K562 (cell line): ENCODE measurements around the gene PPP1R14D. TPM values are rescaled to one million over a fixed set of nuclear protein-coding genes. Genes with fewer than 3 reads are reported as not detected.

Experiments used
- ATAC-seq: fragments of 200-7000 bp; cut with Tn5 transposase; 3 replicates; pipeline ENCODE4 v1.9.1; 2020; ENCODE audit warnings: moderate library complexity
- BruUV-seq: library from RNA; stranded (reverse); fragments of 400-500 nt; replicated peaks from 2 replicates; lab custom pipeline; 2021; lab: Mats Ljungman, UMichigan
- CTCF ChIA-PET: fragments of 300-600 bp; formaldehyde crosslinking; extraction: SDS; loops from one replicate; lab custom pipeline; 2021; ENCODE audit warnings: low intra/inter-chr PET ratio; lab: Yijun Ruan, JAX
- POLR2A ChIA-PET: fragments of 300-600, 350-650 bp; sonication (Branson Sonifier 250); formaldehyde crosslinking; extraction: SDS; loops from one replicate; lab custom pipeline; 2021; ENCODE audit warnings: antibody characterized with exemption, inconsistent platforms; lab: Yijun Ruan, JAX
- DNase-seq, 4 experiments: peaks; one replicate each; pipeline versions ENCODE4 v3.0.0 to v3.0.0-alpha.2; 2011 to 2018; ENCODE audit warnings: low spot score in 3 of 4, mixed read lengths in 3 of 4; ENCODE audit errors: extremely low read depth in 1 of 4
- FAIRE-seq: peaks from 2 replicates; lab custom pipeline; 2011; peaks lifted over from hg19 to GRCh38; lab: Jason Lieb, UNC
- H2AFZ ChIP-seq: 2 replicates; pipeline ENCODE4 v1.6.0; 2011; ENCODE audit warnings: low read depth, low read length, control low read depth, inconsistent platforms
- H3K27ac ChIP-seq: fragments of 200-600 bp; 3 replicates; pipeline ENCODE4 v1.8.0; 2011; ENCODE audit warnings: low read depth, mild to moderate bottlenecking, control low read depth, inconsistent platforms, low read length, moderate library complexity, mixed read lengths; ENCODE audit errors: extremely low read depth
- H3K27me3 ChIP-seq, 2 experiments: fragments of 300-600 bp in 1 of 2; 2 replicates in 1 of 2; 3 replicates in 1 of 2; pipeline versions ENCODE4 v1.6.0 to v1.8.0; 2011; ENCODE audit warnings: inconsistent platforms in 2 of 2, low read length in 2 of 2, mild to moderate bottlenecking in 1 of 2, mixed read lengths in 1 of 2, moderate library complexity in 1 of 2; ENCODE audit not compliant: control insufficient read depth in 2 of 2, insufficient read depth in 2 of 2
- H3K36me3 ChIP-seq: fragments of 300-600 bp; 3 replicates; pipeline ENCODE4 v1.8.0; 2011; ENCODE audit warnings: mild to moderate bottlenecking, low read length, inconsistent platforms; ENCODE audit not compliant: control insufficient read depth, insufficient read depth
- H3K4me1 ChIP-seq, 2 experiments: fragments of 200-600 bp in 1 of 2; replicated peaks in 1 of 2; 2 replicates in 1 of 2; 3 replicates in 1 of 2; pipeline versions ENCODE4 v1.5.1 to v1.8.0; 2011; ENCODE audit warnings: inconsistent platforms in 2 of 2, low read length in 2 of 2, mild to moderate bottlenecking in 1 of 2, mixed read lengths in 1 of 2, moderate library complexity in 1 of 2; ENCODE audit not compliant: control insufficient read depth in 2 of 2, insufficient read depth in 2 of 2
- H3K4me2 ChIP-seq: 2 replicates; pipeline ENCODE4 v1.6.1; 2011; ENCODE audit warnings: low read length, control low read depth, inconsistent platforms, mixed read lengths; ENCODE audit not compliant: insufficient read depth
- H3K4me3 ChIP-seq: fragments of 200-600 bp; sonication (generic), shearing (Covaris generic); 2 replicates; pipeline ENCODE4 v1.5.1; 2016; ENCODE audit warnings: control low read depth, inconsistent platforms
- H3K79me2 ChIP-seq: fragments of 200-600 bp; 3 replicates; pipeline ENCODE4 v1.8.0; 2011; ENCODE audit warnings: low read length, inconsistent platforms; ENCODE audit not compliant: control insufficient read depth, insufficient read depth
- H3K9ac ChIP-seq, 2 experiments: 2 replicates each; pipeline versions ENCODE4 v1.6.0 to v1.6.1; 2011; ENCODE audit warnings: low read depth in 2 of 2, low read length in 2 of 2, control low read depth in 1 of 2, inconsistent platforms in 1 of 2, mild to moderate bottlenecking in 1 of 2, mixed read lengths in 1 of 2; ENCODE audit not compliant: insufficient read depth in 1 of 2
- H3K9me1 ChIP-seq: one replicate; pipeline ENCODE4 v1.6.0; 2011; ENCODE audit warnings: inconsistent platforms, mild to moderate bottlenecking, low read length, moderate library complexity; ENCODE audit not compliant: control insufficient read depth, insufficient read depth
- H3K9me3 ChIP-seq: replicated peaks from 2 replicates; pipeline ENCODE4 v1.5.1; 2011; ENCODE audit warnings: low read depth, low read length, inconsistent platforms; ENCODE audit not compliant: control insufficient read depth, insufficient read depth
- H4K20me1 ChIP-seq: replicated peaks from 2 replicates; pipeline ENCODE4 v1.6.1; 2011; ENCODE audit warnings: low read length, inconsistent platforms, mixed read lengths; ENCODE audit not compliant: control insufficient read depth, insufficient read depth
- ATF3 ChIP-seq, 2 experiments: fragments of 450-650 bp in 1 of 2; sonication (generic) in 1 of 2; formaldehyde crosslinking in 1 of 2; IDR thresholded peaks in 1 of 2; conservative IDR thresholded peaks in 1 of 2; 2 replicates each; pipeline versions ENCODE4 v1.6.1 to v1.8.1; 2016 to 2023; ENCODE audit warnings: mild to moderate bottlenecking in 2 of 2, moderate library complexity in 2 of 2, inconsistent platforms in 1 of 2, missing genetic modification reagents in 1 of 2
- CBX2 ChIP-seq: fragments of 200-600 bp; sonication (generic); IDR thresholded peaks from one replicate; pipeline ENCODE4 v1.6.1; 2012; ENCODE audit warnings: mild to moderate bottlenecking, low read length, inconsistent platforms; ENCODE audit not compliant: insufficient read depth, poor library complexity, severe bottlenecking
- FOXA3 ChIP-seq, 2 experiments: fragments of 450-650 bp in 1 of 2; sonication (generic) in 1 of 2; formaldehyde crosslinking; IDR thresholded peaks in 1 of 2; conservative IDR thresholded peaks in 1 of 2; 2 replicates each; pipeline versions ENCODE4 v1.4.0 to v1.8.0; 2020 to 2022; ENCODE audit warnings: mild to moderate bottlenecking in 2 of 2, missing genetic modification reagents in 1 of 2
- FOXK2 ChIP-seq, 2 experiments: fragments of 450-650 bp; IDR thresholded peaks in 1 of 2; conservative IDR thresholded peaks in 1 of 2; 2 replicates each; pipeline ENCODE4 v1.6.1; 2016; ENCODE audit warnings: low read depth in 2 of 2, mild to moderate bottlenecking in 1 of 2
- MLLT1 ChIP-seq, 2 experiments: fragments of 450-650 bp; IDR thresholded peaks; 2 replicates each; pipeline ENCODE4 v1.6.1; 2016
- PHF8 ChIP-seq: fragments of 200-600 bp; sonication (generic); IDR thresholded peaks from 2 replicates; pipeline ENCODE4 v1.6.1; 2012; ENCODE audit warnings: mixed run types, mild to moderate bottlenecking, inconsistent platforms, low read length, moderate library complexity, borderline replicate concordance
- RBFOX2 ChIP-seq: fragments of 200-400 bp; formaldehyde crosslinking; IDR thresholded peaks from 2 replicates; pipeline ENCODE4 v1.6.1; 2017; ENCODE audit warnings: low read depth, mild to moderate bottlenecking, low read length, moderate library complexity
- SMARCA4 ChIP-seq: fragments of 450-650 bp; IDR thresholded peaks from 2 replicates; pipeline ENCODE4 v1.6.1; 2016
- TRIM25 ChIP-seq: fragments of 450-650 bp; IDR thresholded peaks from 2 replicates; pipeline ENCODE4 v1.7.0; 2016; ENCODE audit warnings: borderline replicate concordance
- ZBTB5 ChIP-seq: fragments of 450-650 bp; IDR thresholded peaks from 2 replicates; pipeline ENCODE4 v1.6.1; 2017; ENCODE audit warnings: antibody characterized with exemption
- ZNF395 ChIP-seq: fragments of 200-800 bp; sonication (Bioruptor generic); IDR thresholded peaks from 2 replicates; pipeline ENCODE4 v1.6.1; 2017; ENCODE audit warnings: missing genetic modification characterization, missing compliant biosample characterization
- WGBS: fragments of 100-300 bp; shearing (Covaris generic); methylation state at CpG from one replicate; pipeline ENCODE4 v1.1.6; 2016; ENCODE audit warnings: low coverage, mixed read lengths; ENCODE audit not compliant: insufficient coverage; ENCODE audit errors: missing lambda C conversion rate; 5-methylcytosine and 5-hydroxymethylcytosine counted together
- in situ Hi-C: fragments of 300-500 bp; cut with MboI; formaldehyde crosslinking; loops from 4 replicates; pipeline ENCODE4 v1.15.0; 2018; ENCODE audit warnings: inconsistent platforms, mixed read lengths
- intact Hi-C: fragments of 100-400 bp; cut with micrococcal nuclease; formaldehyde crosslinking; loops from 2 replicates; pipeline ENCODE4 v1.14.2; 2022
- polyA plus RNA-seq, 8 experiments: library from polyadenylated mRNA; depleted of rRNA in 4 of 8; stranded (reverse) in 5 of 8; unstranded in 3 of 8; fragments of >200 nt; fragmentation: Nextera tagmentation in 2 of 8; fragmentation: Illumina TruSeq in 1 of 8; extraction: Ambion mirVana in 2 of 8; extraction: Trizol in 1 of 8; gene quantifications; 2 replicates each; pipeline versions ENCODE4 v1.2.1 to v1.2.3, GENCODE V29; 2011 to 2014; ENCODE audit warnings: inconsistent platforms in 1 of 8, missing spikeins in 1 of 8
- total RNA-seq, 7 experiments: library from RNA; depleted of rRNA in 6 of 7; stranded (reverse); fragments of >200 nt in 6 of 7; fragmentation: Illumina TruSeq in 2 of 7; extraction: Trizol in 2 of 7; gene quantifications; 2 replicates each; pipeline versions ENCODE4 v1.2.1 to v1.2.3, GENCODE V29; 2011 to 2021; ENCODE audit warnings: low replicate concordance in 1 of 7

PPP1R14D gene
- total and polyA plus RNA-seq, 9 of the 15 experiments (the other 6 are each of a cell fraction or from before 2014, with no cell fraction given) = 0.11 to 0.18 TPM; not detected in 7

GRCh38 chr15:40825661-40826422, 2.7 kb downstream of the PPP1R14D start:
- peaks cover 5 to 28% of the 10 kb centered on the region in 2 experiments; a peak in 4 of 5 replicates for H3K4me1 ChIP-seq
- no TSS peak for BruUV-seq
- in situ Hi-C loops = no loop called here
- no peaks in the 10 kb centered on the region for H3K9me3 ChIP-seq
- peaks cover 4% of the 10 kb centered on the region for H4K20me1 ChIP-seq
- peak; percentile 88 for FAIRE-seq
- intact Hi-C loops = no loop called here
- H3K27me3 ChIP-seq = no peaks in the 10 kb centered on the region
- ChIA-PET POLR2A (interaction anchor here (0.6 to 0.7 kb wide), 3 partner anchors 11 to 78 kb away, joined by 3 to 4 read pairs (median 3); no protein-coding TSS in a partner anchor), CTCF (no interaction called here)
- H3K9ac ChIP-seq = peak overlapping the region in 1 of 2 experiments; percentile 42; a peak in 1 of 4 replicates
- WGBS = 3% methylated on average over 5 of the region's 5 CpGs
- H3K4me3 ChIP-seq = no peak overlapping the region
- peak overlapping the region; percentile 62 for H3K4me2 ChIP-seq
- peak; percentile 68 for ATAC-seq
- H3K27ac ChIP-seq = no peak overlapping the region
- peak; percentile 66 to 82 (median 75) for DNase-seq
- H3K36me3 ChIP-seq = no peaks in the 10 kb centered on the region
- no peaks in the 10 kb centered on the region for H3K79me2 ChIP-seq
- H3K9me1 ChIP-seq = no peaks in the 10 kb centered on the region
- no peak overlapping the region for H2AFZ ChIP-seq
- TF ChIP-seq PHF8 (no peak), ATF3 (IDR thresholded peaks at IDR 0.05) (peak; percentile 38; the same call in 1 of the 2 replicates), ATF3 (CRISPR knock-in tag; conservative IDR thresholded peaks at IDR 0.05) (no peak; the same call in 1 of the 2 replicates), ZNF395 (CRISPR knock-in tag) (peak; percentile 85; the same call in 1 of the 2 replicates), TRIM25 (no peak), FOXK2 (conservative IDR thresholded peaks at IDR 0.05 in 1 of 2, IDR thresholded peaks at IDR 0.05 in 1 of 2; ENCODE audit: low read depth in 2 of 2) (peak; percentile 95 to 96), MLLT1 (IDR thresholded peaks at IDR 0.05) (peak in 1 of 2 experiments; percentile 99; a peak in 2 of 4 replicates), RBFOX2 (no peak), CBX2 (no peak), FOXA3 (CRISPR knock-in tag; conservative IDR thresholded peaks at IDR 0.05 in 1 of 2, IDR thresholded peaks at IDR 0.05 in 1 of 2) (peak; percentile 99 to 100), ZBTB5 (no peak), SMARCA4 (peak; percentile 97)
